T47D (cell line): Measurements from ENCODE around the gene LACC1.

Source experiments
- DNase-seq, 2 experiments: peaks; one replicate each; pipeline versions ENCODE4 v3.0.0 to v3.0.0-alpha.2; 2011 to 2012; ENCODE audit warnings: low read depth in 1 of 2, low spot score in 1 of 2
- JUND ChIP-seq: IDR thresholded peaks from 2 replicates; pipeline ENCODE4 v1.6.1; 2012; ENCODE audit warnings: low read depth
- in situ Hi-C: cut with HindIII; loops from 2 replicates; pipeline ENCODE4 v1.10.0; 2016; ENCODE audit warnings: low sequenced_read_pairs, low pct_unique_long_range_greater_than_20kb

The LACC1 gene

GRCh38 chr13:43936647-43937046 is 56.9 kb downstream of the LACC1 start:
- in situ Hi-C loops = no loop called here
- no peak for TF ChIP-seq JUND

GRCh38 chr13:43937839-43938238 is 58.1 kb downstream of the LACC1 start:
- in situ Hi-C loops = no loop called here
- no peak for DNase-seq
- no peak for TF ChIP-seq JUND

More at GRCh38 chr13:43936647-43937046, 56.9 kb downstream of the LACC1 start:
- DNase-seq = no peak

- no peak for TF ChIP-seq JUND
- DNase-seq = no peak
- in situ Hi-C loops = no loop called here
Observed at GRCh38 chr13:43938449-43938848, 58.7 kb downstream of the LACC1 start.

GRCh38 chr13:43939086-43939485 is 59.4 kb downstream of the LACC1 start:
- DNase-seq = peak in 1 of 2 experiments; percentile 20
- in situ Hi-C loops = no loop called here
- no peak for TF ChIP-seq JUND

- no peak for TF ChIP-seq JUND
- in situ Hi-C loops = no loop called here
- DNase-seq = no peak
Observed at GRCh38 chr13:43942286-43942685, 62.6 kb downstream of the LACC1 start.
